ENCODE results near the gene CCDC107.

CCDC107 gene

DNA sequence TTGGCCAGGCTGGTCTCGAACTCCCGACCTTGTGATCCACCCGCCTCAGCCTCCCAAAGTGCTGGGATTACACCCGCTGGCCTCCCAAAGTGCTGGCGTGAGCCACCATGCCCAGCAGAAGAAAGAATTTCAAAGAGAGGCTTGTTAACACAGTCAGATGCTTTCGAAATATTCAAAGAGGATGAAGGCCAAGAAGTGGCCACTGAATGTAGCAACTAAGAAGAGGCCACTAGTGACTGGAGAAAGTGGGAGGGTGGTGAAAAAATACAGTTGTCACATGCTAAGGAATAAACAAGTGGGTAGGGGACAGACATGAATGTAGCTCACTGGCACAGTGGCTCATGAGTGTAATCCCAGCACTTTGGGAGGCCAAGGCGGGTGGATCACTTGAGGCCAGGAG lies 44.6 kb downstream of the CCDC107 start:
- no peak for DNase-seq (ENCODE audit: low read depth)

DNA sequence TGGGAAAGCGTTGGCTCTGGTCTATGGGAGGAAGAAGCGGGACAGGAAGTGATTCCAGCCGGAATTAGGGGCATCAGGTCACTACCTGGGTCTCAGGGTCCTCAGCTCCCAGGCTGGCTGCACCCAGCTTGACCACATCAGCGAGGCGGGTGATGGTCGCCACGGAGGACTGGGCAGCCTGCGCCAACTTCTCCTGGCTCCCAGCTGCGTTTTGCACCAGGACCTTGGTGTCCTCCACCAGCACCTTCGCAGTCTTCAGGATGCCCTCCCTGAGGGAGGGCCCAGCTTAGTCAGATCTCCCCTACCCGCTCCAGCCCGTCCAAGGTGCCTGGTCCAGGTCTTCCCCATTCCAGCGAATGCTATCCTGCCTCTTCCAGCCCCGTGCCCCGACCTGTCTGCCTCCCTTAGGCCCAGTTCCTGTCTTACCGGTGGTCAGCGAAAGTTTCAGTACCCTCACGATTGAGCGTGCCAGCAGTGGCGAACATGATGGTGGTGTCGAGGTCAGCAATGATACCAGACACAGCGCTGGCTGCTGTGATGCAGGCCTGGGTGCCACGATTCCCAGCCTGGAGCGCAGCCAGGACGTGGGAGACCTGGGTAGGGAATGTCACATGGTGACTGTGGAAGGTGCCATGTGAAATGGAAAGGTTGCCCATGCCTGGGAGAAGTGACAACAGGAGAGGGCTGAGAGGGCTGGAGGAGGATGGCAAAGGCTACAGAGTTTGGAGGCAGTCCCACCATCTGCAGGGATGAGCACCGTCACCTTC lies 46.0 kb downstream of the CCDC107 start:
- DNase-seq (ENCODE audit: low read depth) = no peak

- no peak for DNase-seq (ENCODE audit: low read depth)
Measured at GRCh38 chr9:35705372-35705771, 47.3 kb downstream of the CCDC107 start.

DNA sequence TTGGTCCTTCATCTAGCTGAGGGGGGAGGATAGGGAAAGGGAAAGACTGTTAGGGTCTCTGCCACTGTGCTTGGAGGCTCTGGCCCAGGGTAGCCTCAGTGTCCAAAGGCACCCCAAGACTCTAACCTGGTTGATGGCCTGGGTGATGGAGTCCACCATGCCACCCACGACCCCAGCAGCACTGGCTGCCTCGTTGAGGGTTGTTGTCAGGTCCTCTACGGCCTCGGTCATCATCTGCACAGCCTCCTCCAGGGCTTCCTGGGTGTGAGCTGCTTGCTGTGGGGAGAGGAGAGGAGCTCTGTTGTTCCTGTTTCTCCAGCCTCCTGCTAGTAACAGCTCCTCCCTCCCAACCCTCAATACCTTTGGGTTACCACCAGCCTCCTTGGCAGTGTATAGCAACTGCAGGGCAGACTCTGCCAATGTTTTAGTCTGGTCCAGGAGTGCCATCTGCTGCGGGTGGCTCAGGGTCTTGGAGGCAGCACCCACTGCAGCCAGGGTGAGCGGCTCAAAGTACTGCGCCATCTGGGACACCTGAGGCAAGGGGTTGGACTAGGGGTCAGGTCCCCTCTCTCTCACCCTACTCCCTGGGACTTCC lies 47.8 kb downstream of the CCDC107 start:
- DNase-seq (ENCODE audit: low read depth) = no peak

- DNase-seq (ENCODE audit: low read depth) = no peak
Measured at GRCh38 chr9:35706951-35707350, 48.9 kb downstream of the CCDC107 start.

DNA sequence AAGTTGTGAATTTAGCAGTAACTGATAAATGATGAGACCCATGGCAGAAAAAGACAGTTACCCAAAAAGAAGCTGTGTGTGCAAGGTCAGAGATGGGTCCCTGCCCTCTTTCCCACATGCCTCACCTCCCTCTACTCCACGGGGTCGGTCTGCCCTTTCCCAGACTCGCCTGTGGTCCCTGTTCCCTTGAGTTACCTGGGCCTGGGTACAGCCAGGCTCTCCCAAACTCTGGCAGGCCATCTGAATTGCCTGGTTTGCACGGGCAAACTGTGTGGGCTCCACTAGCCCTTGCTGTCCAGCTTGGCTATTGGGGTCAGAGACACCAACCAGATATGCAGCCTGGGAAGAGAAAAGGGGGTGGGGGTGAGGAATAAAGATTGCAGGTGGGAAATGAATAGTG lies 50.1 kb downstream of the CCDC107 start:
- no peak for DNase-seq (ENCODE audit: low read depth)

DNA sequence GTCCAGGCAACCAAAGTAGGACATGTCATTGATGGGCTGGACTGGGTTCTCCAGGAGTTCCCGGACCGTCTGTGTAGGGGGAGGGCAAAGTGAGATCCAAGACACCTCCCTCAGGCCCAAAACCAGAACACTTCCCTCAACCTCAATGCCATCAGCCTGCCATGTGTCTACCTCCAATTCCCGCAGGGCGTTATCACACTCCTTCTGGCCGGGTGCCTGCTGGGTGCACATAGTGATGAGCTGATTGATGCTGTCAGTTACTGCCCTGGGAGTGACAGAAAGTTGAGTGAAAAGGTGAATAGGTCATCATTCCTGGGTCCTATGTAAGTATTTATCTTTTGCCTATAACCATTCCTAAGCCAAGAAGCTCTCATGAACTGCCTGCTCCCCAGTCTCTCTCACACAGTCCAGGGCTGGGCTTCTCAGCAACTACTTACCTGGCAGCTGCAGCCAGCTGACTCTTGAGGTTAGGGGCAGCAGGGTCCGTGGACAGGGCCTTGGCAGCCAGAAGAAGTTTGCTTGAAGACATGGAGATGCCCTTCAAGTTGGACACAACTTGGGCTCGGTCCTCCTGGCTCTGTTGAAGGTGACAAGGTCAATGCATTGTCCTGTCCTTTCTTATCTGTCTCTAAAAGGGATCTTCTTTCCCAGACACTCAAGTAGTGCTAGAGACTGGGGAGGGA lies 52.9 kb downstream of the CCDC107 start:
- DNase-seq (ENCODE audit: low read depth) = no peak
